Mononuclear cell (primary cell): Measurements from ENCODE around the gene LAMA1. TPM values are rescaled to one million over a fixed set of nuclear protein-coding genes. Genes with fewer than 3 reads are reported as not detected.
"Not testable (repeated sequence)": the region's sequence is repeated elsewhere in the genome, so short reads cannot be mapped to it uniquely, and the experiment has no call there.

Experiments
- H3K27me3 ChIP-seq: 2 replicates; pipeline ENCODE4 v1.6.0; 2011; ENCODE audit warnings: low read length, control low read depth; ENCODE audit not compliant: insufficient read depth
- H3K4me1 ChIP-seq: 2 replicates; pipeline ENCODE4 v1.5.1; 2011; ENCODE audit warnings: mild to moderate bottlenecking, low read length, control low read depth; ENCODE audit not compliant: insufficient read depth
- H3K4me3 ChIP-seq: 2 replicates; pipeline ENCODE4 v1.5.1; 2011; ENCODE audit warnings: mild to moderate bottlenecking, low read length, moderate library complexity
- H3K9me3 ChIP-seq: 2 replicates; pipeline ENCODE4 v1.5.1; 2011; ENCODE audit warnings: low read depth, mild to moderate bottlenecking, control low read depth, low read length
- total RNA-seq: library from RNA; depleted of rRNA; stranded (reverse); fragments of >200 nt; gene quantifications from one replicate; pipeline ENCODE4 v1.2.3, GENCODE V29; 2012

LAMA1 gene
- total RNA-seq, 1 donor = not detected

GRCh38 chr18:6941996-6942395 is 175.6 kb downstream of the LAMA1 start:
- Histone ChIP-seq H3K4me3 (no peak overlapping the region), H3K4me1 (no peaks in the 10 kb centered on the region), H3K27me3 (no peaks in the 10 kb centered on the region), H3K9me3 (no peaks in the 10 kb centered on the region)

GRCh38 chr18:6940451-6940850 is 177.1 kb downstream of the LAMA1 start:
- no peaks in the 10 kb centered on the region for H3K4me1 ChIP-seq
- no peaks in the 10 kb centered on the region for H3K9me3 ChIP-seq
- no peak overlapping the region for H3K4me3 ChIP-seq
- H3K27me3 ChIP-seq = no peaks in the 10 kb centered on the region

GRCh38 chr18:6939972-6940371 is 177.6 kb downstream of the LAMA1 start:
- no peaks in the 10 kb centered on the region for H3K9me3 ChIP-seq
- no peaks in the 10 kb centered on the region for H3K27me3 ChIP-seq
- no peak overlapping the region for H3K4me3 ChIP-seq
- H3K4me1 ChIP-seq = no peaks in the 10 kb centered on the region

- not testable (repeated sequence) for H3K4me1 ChIP-seq, H3K4me3 ChIP-seq, H3K27me3 ChIP-seq, H3K9me3 ChIP-seq
Measured at GRCh38 chr18:6938403-6938802, 179.2 kb downstream of the LAMA1 start.

- Histone ChIP-seq H3K9me3 (no peaks in the 10 kb centered on the region), H3K4me1 (no peaks in the 10 kb centered on the region), H3K27me3 (no peaks in the 10 kb centered on the region), H3K4me3 (no peak overlapping the region)
Measured at GRCh38 chr18:6938003-6938402, 179.6 kb downstream of the LAMA1 start.

- Histone ChIP-seq H3K9me3 (no peaks in the 10 kb centered on the region), H3K4me3 (no peak overlapping the region), H3K27me3 (no peaks in the 10 kb centered on the region), H3K4me1 (no peaks in the 10 kb centered on the region)
Measured at GRCh38 chr18:6934859-6935258, 182.7 kb downstream of the LAMA1 start.

GRCh38 chr18:6929370-6930102 is 188.1 kb downstream of the LAMA1 start:
- no peaks in the 10 kb centered on the region for H3K4me1 ChIP-seq
- no peaks in the 10 kb centered on the region for H3K9me3 ChIP-seq
- no peaks in the 10 kb centered on the region for H3K27me3 ChIP-seq
- H3K4me3 ChIP-seq = no peak overlapping the region

GRCh38 chr18:6928359-6928758 is 189.2 kb downstream of the LAMA1 start:
- Histone ChIP-seq H3K4me1 (no peaks in the 10 kb centered on the region), H3K4me3 (no peak overlapping the region), H3K27me3 (no peaks in the 10 kb centered on the region), H3K9me3 (no peaks in the 10 kb centered on the region)

- H3K4me1 ChIP-seq = no peaks in the 10 kb centered on the region
- H3K4me3 ChIP-seq = no peak overlapping the region
- H3K27me3 ChIP-seq = no peaks in the 10 kb centered on the region
- no peaks in the 10 kb centered on the region for H3K9me3 ChIP-seq
Measured at GRCh38 chr18:6927153-6927552, 190.4 kb downstream of the LAMA1 start.

- Histone ChIP-seq H3K4me3 (no peak overlapping the region), H3K9me3 (no peaks in the 10 kb centered on the region), H3K4me1 (no peaks in the 10 kb centered on the region), H3K27me3 (no peaks in the 10 kb centered on the region)
Measured at GRCh38 chr18:6923220-6923619, 194.4 kb downstream of the LAMA1 start.

- Histone ChIP-seq H3K4me1 (no peaks in the 10 kb centered on the region), H3K27me3 (no peaks in the 10 kb centered on the region), H3K4me3 (no peak overlapping the region)
Measured at GRCh38 chr18:6921571-6921970, 196.0 kb downstream of the LAMA1 start.

GRCh38 chr18:6920099-6920955 is 197.3 kb downstream of the LAMA1 start:
- no peaks in the 10 kb centered on the region for H3K9me3 ChIP-seq
- H3K4me3 ChIP-seq = no peak overlapping the region
- no peaks in the 10 kb centered on the region for H3K27me3 ChIP-seq
- no peaks in the 10 kb centered on the region for H3K4me1 ChIP-seq

More at GRCh38 chr18:6921571-6921970, 196.0 kb downstream of the LAMA1 start:
- H3K9me3 ChIP-seq = no peaks in the 10 kb centered on the region

- no peaks in the 10 kb centered on the region for H3K4me1 ChIP-seq
- H3K4me3 ChIP-seq = no peak overlapping the region
Measured at GRCh38 chr18:6917072-6917471, 200.5 kb downstream of the LAMA1 start.

GRCh38 chr18:6901286-6901926 is 216.2 kb downstream of the LAMA1 start:
- no peaks in the 10 kb centered on the region for H3K27me3 ChIP-seq
- peaks cover 9% of the 10 kb centered on the region for H3K9me3 ChIP-seq
- no peaks in the 10 kb centered on the region for H3K4me1 ChIP-seq
- H3K4me3 ChIP-seq = no peak overlapping the region

More at GRCh38 chr18:6917072-6917471, 200.5 kb downstream of the LAMA1 start:
- Histone ChIP-seq H3K9me3 (no peaks in the 10 kb centered on the region), H3K27me3 (no peaks in the 10 kb centered on the region)

GRCh38 chr18:6891788-6892187 is 225.8 kb downstream of the LAMA1 start:
- H3K9me3 ChIP-seq = no peaks in the 10 kb centered on the region
- no peaks in the 10 kb centered on the region for H3K4me1 ChIP-seq
- H3K27me3 ChIP-seq = no peaks in the 10 kb centered on the region
- H3K4me3 ChIP-seq = no peak overlapping the region
